Adrenal gland (tissue), 12 donors: ENCODE measurements around the gene LRFN4. TPM values are rescaled to one million over a fixed set of nuclear protein-coding genes. Genes with fewer than 3 reads are reported as not detected.

Experiments
- DNase-seq, 7 donors: peaks; one replicate each; pipeline ENCODE4 v3.0.0-alpha.2; 2019 to 2020
- H3K27ac ChIP-seq, 5 donors: fragments of 200-600 bp; sonication (generic) in 4 of 5; 1 replicate in 3 of 5; 2 replicates in 2 of 5; pipeline versions ENCODE4 v1.5.1 to v1.8.0; 2016 to 2020; ENCODE audit warnings: mild to moderate bottlenecking in 1 of 5
- H3K27me3 ChIP-seq: fragments of 200-600 bp; 2 replicates; pipeline ENCODE4 v1.8.0; 2021
- H3K36me3 ChIP-seq, 2 donors: fragments of 200-600 bp; replicated peaks in 1 of 2; 1 replicate in 1 of 2; 2 replicates in 1 of 2; pipeline versions ENCODE4 v1.5.1 to v1.8.0; 2018 to 2022
- H3K4me1 ChIP-seq, 2 donors: fragments of 200-600 bp; replicated peaks in 1 of 2; 1 replicate in 1 of 2; 2 replicates in 1 of 2; pipeline versions ENCODE4 v1.5.1 to v1.8.0; 2018 to 2021
- H3K4me3 ChIP-seq, 4 donors: fragments of 200-600 bp; sonication (generic) in 3 of 4; one replicate each; pipeline ENCODE4 v1.5.1; 2016 to 2018
- H3K9me3 ChIP-seq, 3 donors: fragments of 200-600 bp; sonication (generic) in 1 of 3; replicated peaks in 1 of 3; 1 replicate in 2 of 3; 2 replicates in 1 of 3; pipeline versions ENCODE4 v1.5.1 to v1.8.0; 2016 to 2021
- POLR2A ChIP-seq, 2 donors: fragments of 450-650 bp; IDR thresholded peaks; one replicate each; pipeline ENCODE4 v1.6.1; 2017; ENCODE audit warnings: antibody characterized with exemption in 2 of 2, mild to moderate bottlenecking in 2 of 2, moderate library complexity in 1 of 2
- WGBS, 4 donors: extraction: QIAGEN DNeasy Blood & Tissue Kit in 2 of 4; methylation state at CpG; one replicate each; pipeline versions ENCODE4 v1.1.5 to v1.1.7; 2013 to 2017; 5-methylcytosine and 5-hydroxymethylcytosine counted together
- intact Hi-C, 2 donors: fragments of 100-400 bp; cut with DNase I; formaldehyde crosslinking; loops; one replicate each; pipeline versions ENCODE4 v1.14.1 to v1.15.0; 2022 to 2023
- polyA plus RNA-seq, 3 donors: library from polyadenylated mRNA; stranded (reverse); fragments of 200-250 nt in 2 of 3; fragments of 350-450 nt in 1 of 3; fragmentation: Illumina TruSeq in 1 of 3; extraction: RNeasy Lipid Tissue Mini Kit (QIAGEN cat#74804) in 1 of 3; gene quantifications; one replicate each; pipeline ENCODE4 v1.2.3, GENCODE V29; 2013 to 2014
- total RNA-seq, 9 donors: library from RNA; depleted of rRNA in 4 of 9; stranded (reverse); fragments of >200 nt in 4 of 9; fragments of 120-200 nt in 1 of 9; fragmentation: NEBNext Ultra II Directional in 1 of 9; extraction: Animal tissue kit (Norgen Biotek cat#: 25700) in 1 of 9; gene quantifications; one replicate each; pipeline versions ENCODE4 v1.1.0 to v1.2.4, GENCODE V29; 2013 to 2023
- TF ChIP-seq, protein P1 (sequence below), 6 experiments: fragments of 450-650 bp in 4 of 6; fragments of 200-600 bp in 2 of 6; sonication (generic) in 1 of 6; IDR thresholded peaks; 1 replicate in 5 of 6; 2 replicates in 1 of 6; pipeline versions ENCODE4 v1.5.1 to v1.8.0; 2016 to 2021; ENCODE audit warnings: antibody characterized with exemption in 6 of 6, mild to moderate bottlenecking in 2 of 6, moderate library complexity in 1 of 6
- donor health status: healthy with polysubstance abuse.
- donor health status: Bipolar disorder and iron deficiency.
- donor health status: DM: yes; HTN: yes; CAD: no.
- donor health status: DM: no; HTN: no; CAD: no.
- donor health status: DM: no; HTN: no; CAD: no.
- donor health status: DM: yes; HTN: yes; CAD: no.

LRFN4 gene
- total and polyA plus RNA-seq, 12 donors, result 0.24 to 74.3 (median 16.3) TPM

DNA sequence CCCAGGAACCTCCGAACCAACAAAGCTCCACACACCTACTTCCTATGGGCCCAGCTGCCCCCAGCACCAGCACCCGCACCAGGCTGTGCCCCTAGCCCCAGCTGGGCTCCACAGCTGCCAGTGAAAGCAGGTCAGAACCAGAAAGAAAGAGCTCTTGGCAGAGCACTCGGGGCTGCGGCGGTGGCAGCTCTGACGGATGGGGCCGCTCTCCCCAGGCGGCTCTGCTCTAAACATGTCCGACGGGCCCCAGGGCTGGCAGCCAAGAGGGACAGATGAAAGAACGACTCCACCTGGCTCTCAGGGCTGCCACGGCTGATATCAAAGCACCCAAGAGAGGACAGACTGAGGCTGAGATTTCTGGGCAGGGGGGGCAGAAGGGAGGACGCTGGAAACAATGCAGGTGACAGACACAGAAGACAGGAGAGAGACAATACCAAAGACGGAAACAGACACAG is 25.7 kb downstream of the LRFN4 start:
- TF ChIP-seq POLR2A (IDR thresholded peaks at IDR 0.05), result no peak
- TF ChIP-seq, protein P1, sequence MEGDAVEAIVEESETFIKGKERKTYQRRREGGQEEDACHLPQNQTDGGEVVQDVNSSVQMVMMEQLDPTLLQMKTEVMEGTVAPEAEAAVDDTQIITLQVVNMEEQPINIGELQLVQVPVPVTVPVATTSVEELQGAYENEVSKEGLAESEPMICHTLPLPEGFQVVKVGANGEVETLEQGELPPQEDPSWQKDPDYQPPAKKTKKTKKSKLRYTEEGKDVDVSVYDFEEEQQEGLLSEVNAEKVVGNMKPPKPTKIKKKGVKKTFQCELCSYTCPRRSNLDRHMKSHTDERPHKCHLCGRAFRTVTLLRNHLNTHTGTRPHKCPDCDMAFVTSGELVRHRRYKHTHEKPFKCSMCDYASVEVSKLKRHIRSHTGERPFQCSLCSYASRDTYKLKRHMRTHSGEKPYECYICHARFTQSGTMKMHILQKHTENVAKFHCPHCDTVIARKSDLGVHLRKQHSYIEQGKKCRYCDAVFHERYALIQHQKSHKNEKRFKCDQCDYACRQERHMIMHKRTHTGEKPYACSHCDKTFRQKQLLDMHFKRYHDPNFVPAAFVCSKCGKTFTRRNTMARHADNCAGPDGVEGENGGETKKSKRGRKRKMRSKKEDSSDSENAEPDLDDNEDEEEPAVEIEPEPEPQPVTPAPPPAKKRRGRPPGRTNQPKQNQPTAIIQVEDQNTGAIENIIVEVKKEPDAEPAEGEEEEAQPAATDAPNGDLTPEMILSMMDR (IDR thresholded peaks at IDR 0.05), result no peak
- intact Hi-C loops, result no loop called here

DNA sequence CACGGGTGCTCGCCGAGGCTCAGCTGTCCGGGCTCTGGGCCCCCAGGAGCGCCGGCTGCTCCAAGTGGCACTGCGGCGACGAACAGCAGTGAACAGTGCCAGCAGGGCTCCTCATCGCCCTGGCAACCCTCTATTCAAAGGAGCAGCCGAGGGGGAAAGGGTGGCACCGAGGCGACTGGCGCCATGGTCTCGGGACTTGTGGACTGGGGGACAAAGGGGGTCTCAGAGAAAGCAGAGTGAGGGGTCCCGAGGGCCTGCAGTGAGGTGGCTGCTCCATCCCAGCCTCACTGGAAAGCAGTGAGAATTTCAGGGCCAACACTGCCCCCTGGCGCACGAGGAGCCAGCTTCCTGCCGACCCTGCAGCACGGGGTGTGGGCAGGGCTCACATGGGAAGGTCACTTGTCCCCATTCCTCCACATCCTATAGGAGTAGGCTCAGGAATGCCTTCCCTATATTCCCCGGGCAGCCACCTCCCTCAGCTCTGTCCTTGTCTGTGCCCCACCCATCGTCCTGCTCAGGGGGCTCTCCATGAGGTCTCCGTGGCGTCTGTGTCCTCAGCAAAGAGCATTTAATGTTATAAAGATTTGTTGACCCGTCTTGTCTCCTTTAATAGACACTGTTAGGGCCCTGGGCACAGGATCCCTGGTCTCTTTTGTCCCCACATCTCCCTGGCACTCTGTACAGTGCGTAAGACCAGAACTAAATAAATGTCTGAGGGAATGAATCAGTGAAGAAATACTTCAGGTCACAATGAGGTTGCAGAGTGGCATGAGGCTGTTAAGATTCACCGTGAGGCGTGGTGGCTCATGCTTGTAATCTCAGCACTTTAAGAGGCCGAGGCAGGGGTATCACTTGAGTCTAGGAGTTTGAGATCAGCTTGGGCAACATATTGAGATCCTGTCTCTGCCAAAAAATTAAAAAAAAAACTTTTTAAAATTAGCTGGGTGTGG is 26.4 kb downstream of the LRFN4 start:
- H3K27ac ChIP-seq, result peak overlapping the region in 4 of 5 donors; percentile 56 to 83 (median 65)

More for the DNA sequence above, 25.7 kb downstream of the LRFN4 start:
- Histone ChIP-seq H3K4me1 (peaks cover 16 to 46% of the 10 kb centered on the region in 2 donors), H3K27ac (peak overlapping the region in 4 of 5 donors; percentile 56 to 83 (median 65)), H3K36me3 (no peaks in the 10 kb centered on the region), H3K27me3 (no peaks in the 10 kb centered on the region), H3K4me3 (peak overlapping the region in 1 of 4 donors; percentile 20), H3K9me3 (no peaks in the 10 kb centered on the region)
- WGBS, 4 donors, result 29 to 49% (median 44%) methylated on average over 6 to 14 of the region's 14 CpGs
- DNase-seq, result peak; percentile 47 to 76 (median 63)

GRCh38 chr11:66884443-66884842 is 27.6 kb downstream of the LRFN4 start:
- no peak overlapping the region for H3K27ac ChIP-seq
- intact Hi-C loops, result no loop called here
- no peaks in the 10 kb centered on the region for H3K36me3 ChIP-seq
- H3K4me1 ChIP-seq, result peaks cover 16 to 38% of the 10 kb centered on the region in 2 donors
- H3K27me3 ChIP-seq, result no peaks in the 10 kb centered on the region
- no peak for DNase-seq
- no peak overlapping the region for H3K4me3 ChIP-seq
- WGBS, 4 donors, result 95 to 97% (median 96%) methylated on average over 3 to 4 of the region's 4 CpGs
- H3K9me3 ChIP-seq, result no peaks in the 10 kb centered on the region
- no peak for TF ChIP-seq POLR2A (IDR thresholded peaks at IDR 0.05)
- TF ChIP-seq, protein P1 (IDR thresholded peaks at IDR 0.05), result no peak

More for the DNA sequence above, 26.4 kb downstream of the LRFN4 start:
- Histone ChIP-seq H3K36me3 (no peaks in the 10 kb centered on the region), H3K27me3 (no peaks in the 10 kb centered on the region), H3K9me3 (no peaks in the 10 kb centered on the region), H3K4me3 (peak overlapping the region in 1 of 4 donors; percentile 20), H3K4me1 (peaks cover 16 to 46% of the 10 kb centered on the region in 2 donors)
- TF ChIP-seq, protein P1 (IDR thresholded peaks at IDR 0.05), result peak; percentile 33 to 74 (median 66)
- TF ChIP-seq POLR2A (IDR thresholded peaks at IDR 0.05), result no peak
- intact Hi-C loops, result no loop called here
- WGBS, 4 donors, result 32 to 44% (median 42%) methylated on average over 24 to 29 of the region's 29 CpGs
- DNase-seq, result peak; percentile 74 to 89 (median 80)

DNA sequence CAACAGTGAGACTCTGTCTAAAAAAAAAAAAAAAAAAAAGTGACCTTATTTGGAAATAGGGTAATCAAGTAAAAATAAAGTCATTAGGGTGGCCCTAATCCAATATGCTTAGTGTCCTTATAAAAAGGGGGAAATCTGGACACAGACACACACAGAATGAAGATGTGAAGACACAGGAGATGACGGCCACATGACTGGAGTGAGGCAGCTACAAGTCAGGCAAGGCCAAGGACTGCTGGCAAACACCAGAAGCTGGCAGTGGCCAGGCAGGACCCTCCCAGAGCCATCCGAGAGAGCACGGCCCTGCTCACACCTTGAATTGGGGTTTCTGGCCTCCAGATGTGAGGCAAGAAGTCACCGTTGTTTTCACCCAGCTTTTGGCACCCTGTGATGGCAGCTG is 28.6 kb downstream of the LRFN4 start:
- peaks cover 16 to 36% of the 10 kb centered on the region in 2 donors for H3K4me1 ChIP-seq
- H3K36me3 ChIP-seq, result no peaks in the 10 kb centered on the region
- intact Hi-C loops, result no loop called here
- H3K27ac ChIP-seq, result peak overlapping the region in 2 of 5 donors; percentile 1 to 47
- no peak overlapping the region for H3K4me3 ChIP-seq
- WGBS, 4 donors, result 12 to 70% (median 51%) methylated on average over 3 to 4 of the region's 4 CpGs
- H3K27me3 ChIP-seq, result no peaks in the 10 kb centered on the region
- DNase-seq, result peak in 3 of 7 donors; percentile 62 to 65 (median 64)
- no peaks in the 10 kb centered on the region for H3K9me3 ChIP-seq
- no peak for TF ChIP-seq POLR2A (IDR thresholded peaks at IDR 0.05)
